Left ventricle myocardium inferior (tissue), 1 donor: ENCODE data around the gene LGR6. TPM values are rescaled to one million over a fixed set of nuclear protein-coding genes. Genes with fewer than 3 reads are reported as not detected.
A peak's percentile ranks its signal among the peaks of the same experiment; 100 is the strongest.

ENCODE experiments used
- DNase-seq: peaks from one replicate; pipeline ENCODE4 v3.0.0-alpha.2; 2020
- H3K27ac ChIP-seq: fragments of 200-600 bp; replicated peaks from 2 replicates; pipeline ENCODE4 v1.8.0; 2021
- H3K27me3 ChIP-seq: fragments of 200-600 bp; 2 replicates; pipeline ENCODE4 v1.8.0; 2021; ENCODE audit warnings: low read depth
- H3K36me3 ChIP-seq: fragments of 200-600 bp; 2 replicates; pipeline ENCODE4 v1.8.0; 2021
- H3K4me1 ChIP-seq: fragments of 200-600 bp; 2 replicates; pipeline ENCODE4 v1.8.0; 2021
- H3K4me3 ChIP-seq: fragments of 200-600 bp; 2 replicates; pipeline ENCODE4 v1.8.0; 2021; ENCODE audit warnings: mild to moderate bottlenecking, moderate library complexity
- H3K9me3 ChIP-seq: fragments of 200-600 bp; replicated peaks from 2 replicates; pipeline ENCODE4 v1.8.0; 2021
- CTCF ChIP-seq: fragments of 200-600 bp; IDR thresholded peaks from 2 replicates; pipeline ENCODE4 v1.8.0; 2021; ENCODE audit warnings: antibody characterized with exemption, mild to moderate bottlenecking, borderline replicate concordance
- intact Hi-C: fragments of 100-400 bp; cut with micrococcal nuclease; formaldehyde crosslinking; loops from one replicate; pipeline ENCODE4 v1.11.0; 2022
- total RNA-seq: library from RNA; stranded (reverse); fragmentation: NEBNext Ultra II Directional; extraction: Animal tissue kit (Norgen Biotek cat#: 25700); gene quantifications from one replicate; pipeline ENCODE4 v1.2.1, GENCODE V29; 2021
- donor health status: DM: no; HTN: yes; CAD: no; lungs with severe emphysema.

LGR6 gene
- total RNA-seq, 1 donor from 2014 or later, result 0.60 TPM

DNA sequence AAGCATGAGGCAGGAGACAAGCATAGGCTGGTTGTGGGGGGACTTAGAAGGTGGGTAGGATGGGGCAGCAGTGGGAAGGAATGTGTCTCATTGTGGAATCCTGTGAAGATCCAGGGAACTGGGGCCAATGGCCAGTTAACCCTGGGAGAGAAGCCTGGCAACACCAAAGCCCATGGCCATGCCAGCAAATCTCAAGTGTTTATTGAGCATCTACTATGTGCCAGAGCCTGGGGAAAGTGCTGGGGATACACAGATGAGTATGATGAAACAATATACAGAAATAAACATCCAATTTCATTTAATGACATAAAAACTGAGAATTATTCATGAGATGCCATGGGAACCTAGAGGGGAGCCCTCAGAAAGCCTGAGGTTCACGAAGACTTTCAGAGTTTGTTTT lies 17.4 kb downstream of the LGR6 start:
- Histone ChIP-seq H3K36me3 (no peaks in the 10 kb centered on the region), H3K27ac (no peak overlapping the region), H3K4me1 (peaks cover 10% of the 10 kb centered on the region), H3K27me3 (peaks cover 85% of the 10 kb centered on the region), H3K9me3 (no peaks in the 10 kb centered on the region), H3K4me3 (no peak overlapping the region)
- no peak for TF ChIP-seq CTCF
- intact Hi-C loops, result no loop called here
- DNase-seq, result no peak

DNA sequence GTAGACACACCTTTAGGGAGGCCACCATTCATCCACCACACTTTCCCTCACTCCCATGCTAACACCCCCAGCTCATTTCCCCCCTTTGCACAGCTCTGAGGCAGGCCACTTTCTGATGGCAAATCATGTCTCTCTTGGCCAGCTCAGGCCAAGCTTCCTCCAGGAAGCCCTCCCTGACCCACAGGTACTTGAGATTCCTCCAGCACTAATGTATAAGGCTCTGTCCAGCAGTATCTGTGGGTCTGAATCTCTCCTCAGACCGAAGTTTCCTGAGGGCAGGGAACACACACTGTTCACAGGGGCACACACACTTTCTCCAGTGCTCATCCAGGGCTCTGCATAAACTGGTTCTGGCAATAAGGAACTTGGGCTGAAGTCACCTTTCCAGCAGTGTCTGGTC lies 19.2 kb downstream of the LGR6 start:
- no peak for DNase-seq
- intact Hi-C loops, result no loop called here
- H3K27me3 ChIP-seq, result peaks cover 85% of the 10 kb centered on the region
- no peaks in the 10 kb centered on the region for H3K36me3 ChIP-seq
- H3K4me3 ChIP-seq, result no peak overlapping the region
- peaks cover 10% of the 10 kb centered on the region for H3K4me1 ChIP-seq
- TF ChIP-seq CTCF, result no peak
- no peaks in the 10 kb centered on the region for H3K9me3 ChIP-seq
- no peak overlapping the region for H3K27ac ChIP-seq

- intact Hi-C loops, result no loop called here
- Histone ChIP-seq H3K9me3 (no peaks in the 10 kb centered on the region), H3K36me3 (no peaks in the 10 kb centered on the region), H3K4me3 (peak overlapping the region; percentile 60), H3K27me3 (peaks cover 85% of the 10 kb centered on the region), H3K4me1 (peaks cover 10% of the 10 kb centered on the region), H3K27ac (no peak overlapping the region)
- TF ChIP-seq CTCF, result peak; percentile 12
- no peak for DNase-seq
These were observed 19.9 kb downstream of the LGR6 start for GRCh38 chr1:202213361-202214088.

DNA sequence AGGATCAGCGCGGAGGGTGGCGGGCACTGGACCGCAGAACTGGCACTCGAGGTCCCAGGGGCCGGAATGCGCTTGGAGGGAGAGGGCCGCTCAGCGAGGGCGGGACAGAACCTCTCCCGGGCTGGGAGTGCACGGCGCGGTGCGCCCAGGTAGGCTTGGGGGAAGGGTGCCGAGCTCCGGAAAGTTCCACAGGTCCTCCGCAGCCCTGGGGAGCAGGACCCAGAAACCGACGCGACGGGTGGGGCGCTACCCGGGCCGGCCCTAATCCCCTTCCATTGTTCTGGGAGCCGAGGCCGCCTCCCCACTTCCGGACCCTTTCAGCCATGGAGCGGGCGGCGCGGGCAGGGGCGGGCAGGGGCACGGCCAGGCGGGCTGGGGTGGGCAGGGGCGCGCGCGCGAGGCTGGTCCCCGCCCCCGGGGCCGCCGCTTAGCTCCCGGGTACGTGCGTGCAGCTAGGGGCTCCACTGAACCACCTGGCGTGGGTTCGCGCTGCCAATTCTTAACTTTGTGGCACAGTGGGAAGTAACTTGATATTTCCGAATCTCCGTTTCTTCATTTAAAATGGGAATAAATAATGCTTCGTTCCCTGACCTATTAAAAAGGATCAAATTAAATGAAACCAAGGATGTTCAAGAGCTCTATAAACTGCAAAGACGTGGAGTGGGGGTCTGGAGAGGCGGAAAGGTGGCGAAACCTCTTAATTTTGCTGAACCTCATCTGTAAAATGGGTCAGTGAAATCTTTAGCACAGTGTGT lies 20.7 kb downstream of the LGR6 start:
- peaks cover 85% of the 10 kb centered on the region for H3K27me3 ChIP-seq
- H3K4me1 ChIP-seq, result peaks cover 10% of the 10 kb centered on the region
- TF ChIP-seq CTCF, result no peak
- H3K27ac ChIP-seq, result no peak overlapping the region
- no peak for DNase-seq
- intact Hi-C loops, result no loop called here
- H3K4me3 ChIP-seq, result peak overlapping the region; percentile 60
- H3K9me3 ChIP-seq, result no peaks in the 10 kb centered on the region
- H3K36me3 ChIP-seq, result no peaks in the 10 kb centered on the region

- intact Hi-C loops, result no loop called here
- H3K27me3 ChIP-seq, result peaks cover 86% of the 10 kb centered on the region
These were observed 22.0 kb downstream of the LGR6 start for GRCh38 chr1:202215472-202216130.

More at GRCh38 chr1:202215472-202216130, 22.0 kb downstream of the LGR6 start:
- no peak for TF ChIP-seq CTCF
- Histone ChIP-seq H3K27ac (no peak overlapping the region), H3K4me3 (no peak overlapping the region), H3K9me3 (no peaks in the 10 kb centered on the region), H3K36me3 (no peaks in the 10 kb centered on the region), H3K4me1 (peaks cover 10% of the 10 kb centered on the region)
- no peak for DNase-seq
